Right atrium auricular region (tissue), 2 donors: ENCODE results near the gene GDPGP1. TPM values are rescaled to one million over a fixed set of nuclear protein-coding genes. Genes with fewer than 3 reads are reported as not detected.

Source experiments
- DNase-seq: peaks from one replicate; pipeline ENCODE4 v3.0.0-alpha.2; 2019; ENCODE audit warnings: low spot score
- H3K27ac ChIP-seq, 2 donors: fragments of 200-600 bp; sonication (generic); 1 replicate in 1 of 2; 2 replicates in 1 of 2; pipeline ENCODE4 v1.5.1; 2016 to 2019
- H3K27me3 ChIP-seq, 2 donors: fragments of 200-600 bp; sonication (generic); one replicate each; pipeline versions ENCODE4 v1.5.1 to v1.6.0; 2017 to 2019
- H3K36me3 ChIP-seq: fragments of 200-600 bp; sonication (generic); one replicate; pipeline ENCODE4 v1.5.1; 2016
- H3K4me1 ChIP-seq, 2 donors: fragments of 200-600 bp; sonication (generic); one replicate each; pipeline versions ENCODE4 v1.5.1 to v1.6.0; 2017 to 2019
- H3K4me3 ChIP-seq, 2 donors: fragments of 200-600 bp; sonication (generic); 1 replicate in 1 of 2; 2 replicates in 1 of 2; pipeline ENCODE4 v1.5.1; 2017 to 2019; ENCODE audit warnings: mild to moderate bottlenecking in 1 of 2, moderate library complexity in 1 of 2
- H3K9me3 ChIP-seq, 2 donors: fragments of 200-600 bp; sonication (generic); one replicate each; pipeline ENCODE4 v1.5.1; 2019
- total RNA-seq, 2 donors: library from RNA; depleted of rRNA; stranded (reverse); fragments of >200 nt; gene quantifications; one replicate each; pipeline ENCODE4 v1.1.0, GENCODE V29; 2016
- TF ChIP-seq, protein P1 (sequence below), 2 donors: fragments of 200-600 bp; sonication (generic); IDR thresholded peaks; one replicate each; pipeline ENCODE4 v1.5.1; 2019; ENCODE audit warnings: antibody characterized with exemption in 2 of 2

GDPGP1 gene
- total RNA-seq, 2 donors from 2014 or later = 8.6 to 16.1 TPM

DNA sequence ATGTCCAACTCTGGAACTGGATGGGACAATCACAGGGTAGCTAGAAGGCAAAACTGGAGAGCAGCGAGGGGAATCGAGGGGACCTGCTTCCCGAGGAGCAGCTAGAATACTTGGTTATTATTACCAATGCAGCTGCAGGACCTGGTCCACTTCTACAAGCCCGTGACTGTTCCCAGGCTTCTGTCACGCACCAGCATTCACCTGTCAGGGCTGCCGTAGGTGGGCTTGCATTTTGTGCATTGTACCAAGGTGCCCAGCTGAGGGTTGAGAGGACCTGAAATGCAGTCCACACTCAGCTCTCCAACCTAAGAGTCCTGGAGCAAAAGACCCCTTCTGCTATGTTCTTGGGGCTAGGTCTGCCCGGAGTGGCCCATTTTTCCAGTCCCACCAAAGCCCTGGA, 30.5 kb upstream of the GDPGP1 start:
- H3K27ac ChIP-seq = no peak overlapping the region
- no peak overlapping the region for H3K4me3 ChIP-seq
- DNase-seq = no peak
- no peaks in the 10 kb centered on the region for H3K9me3 ChIP-seq
- H3K4me1 ChIP-seq = peaks cover 0 to 68% of the 10 kb centered on the region in 2 donors
- TF ChIP-seq, protein P1, sequence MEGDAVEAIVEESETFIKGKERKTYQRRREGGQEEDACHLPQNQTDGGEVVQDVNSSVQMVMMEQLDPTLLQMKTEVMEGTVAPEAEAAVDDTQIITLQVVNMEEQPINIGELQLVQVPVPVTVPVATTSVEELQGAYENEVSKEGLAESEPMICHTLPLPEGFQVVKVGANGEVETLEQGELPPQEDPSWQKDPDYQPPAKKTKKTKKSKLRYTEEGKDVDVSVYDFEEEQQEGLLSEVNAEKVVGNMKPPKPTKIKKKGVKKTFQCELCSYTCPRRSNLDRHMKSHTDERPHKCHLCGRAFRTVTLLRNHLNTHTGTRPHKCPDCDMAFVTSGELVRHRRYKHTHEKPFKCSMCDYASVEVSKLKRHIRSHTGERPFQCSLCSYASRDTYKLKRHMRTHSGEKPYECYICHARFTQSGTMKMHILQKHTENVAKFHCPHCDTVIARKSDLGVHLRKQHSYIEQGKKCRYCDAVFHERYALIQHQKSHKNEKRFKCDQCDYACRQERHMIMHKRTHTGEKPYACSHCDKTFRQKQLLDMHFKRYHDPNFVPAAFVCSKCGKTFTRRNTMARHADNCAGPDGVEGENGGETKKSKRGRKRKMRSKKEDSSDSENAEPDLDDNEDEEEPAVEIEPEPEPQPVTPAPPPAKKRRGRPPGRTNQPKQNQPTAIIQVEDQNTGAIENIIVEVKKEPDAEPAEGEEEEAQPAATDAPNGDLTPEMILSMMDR (IDR thresholded peaks at IDR 0.05) = no peak
- no peaks in the 10 kb centered on the region for H3K36me3 ChIP-seq
- no peaks in the 10 kb centered on the region for H3K27me3 ChIP-seq

DNA sequence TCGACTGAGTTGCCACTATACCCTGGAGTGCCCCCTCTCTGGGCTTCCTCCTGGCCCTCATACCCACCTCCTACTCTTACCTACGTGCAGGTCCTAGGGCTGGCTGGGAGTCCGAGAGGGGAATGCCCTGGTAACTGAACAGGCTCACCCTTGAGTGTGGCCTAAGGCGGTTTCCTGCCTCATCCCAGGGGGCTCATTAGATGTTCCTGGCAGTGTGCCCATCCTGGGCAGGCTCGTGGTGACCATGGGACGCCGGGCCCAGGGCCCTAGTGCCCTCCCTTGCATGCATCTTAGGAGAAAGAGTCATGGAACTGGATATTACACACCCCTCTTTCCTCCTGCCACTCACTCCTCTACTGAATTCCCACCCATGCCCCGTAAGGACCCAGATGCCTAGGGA, 30.1 kb upstream of the GDPGP1 start:
- Histone ChIP-seq H3K27ac (no peak overlapping the region), H3K27me3 (no peaks in the 10 kb centered on the region), H3K36me3 (peaks cover 3% of the 10 kb centered on the region), H3K9me3 (no peaks in the 10 kb centered on the region), H3K4me3 (no peak overlapping the region), H3K4me1 (peaks cover 0 to 68% of the 10 kb centered on the region in 2 donors)
- DNase-seq = no peak
- TF ChIP-seq, protein P1 (IDR thresholded peaks at IDR 0.05) = no peak

DNA sequence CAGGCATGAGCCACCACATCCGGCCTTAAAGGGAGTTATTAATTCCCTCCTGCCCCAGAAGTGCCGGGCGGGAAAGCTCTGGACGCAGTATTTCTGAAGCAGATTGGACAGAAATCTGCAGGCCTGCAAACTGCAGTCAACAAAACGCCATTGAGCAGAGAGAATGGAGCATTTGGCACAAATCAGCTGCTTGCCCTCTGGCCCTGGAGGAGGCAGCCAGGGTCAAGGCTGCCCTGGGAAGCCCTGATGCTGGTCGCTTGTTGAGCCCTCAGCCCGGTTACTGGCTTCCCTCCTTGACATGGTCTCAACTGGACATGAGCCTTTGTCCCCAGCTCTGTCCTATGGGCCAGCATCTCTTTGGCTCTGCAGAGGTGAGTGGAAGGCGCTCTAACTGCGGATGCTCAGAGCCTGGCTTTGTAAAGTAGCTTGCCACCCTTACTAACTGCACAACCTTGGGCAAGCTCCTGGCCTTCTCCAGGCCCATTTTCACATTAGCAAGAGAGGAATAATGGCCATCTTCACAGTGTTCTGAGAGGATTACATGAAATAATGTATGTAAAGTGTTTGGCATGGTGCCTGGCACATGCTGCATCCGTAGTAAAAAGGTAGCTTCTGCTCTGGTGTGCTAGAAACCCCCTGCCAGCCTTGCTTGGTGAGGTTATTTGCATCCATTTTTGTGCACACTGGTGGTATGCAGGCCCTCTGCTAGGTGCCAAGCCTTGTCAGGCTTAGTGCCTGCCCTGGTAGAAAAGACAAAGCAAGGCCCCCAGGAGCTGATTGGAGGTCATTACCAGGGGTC, 28.8 kb upstream of the GDPGP1 start:
- Histone ChIP-seq H3K36me3 (peaks cover 10% of the 10 kb centered on the region), H3K27me3 (no peaks in the 10 kb centered on the region), H3K4me3 (no peak overlapping the region), H3K27ac (peak overlapping the region; percentile 60 to 65), H3K4me1 (peaks cover 0 to 74% of the 10 kb centered on the region in 2 donors), H3K9me3 (no peaks in the 10 kb centered on the region)
- no peak for DNase-seq
- TF ChIP-seq, protein P1 (IDR thresholded peaks at IDR 0.05) = no peak

DNA sequence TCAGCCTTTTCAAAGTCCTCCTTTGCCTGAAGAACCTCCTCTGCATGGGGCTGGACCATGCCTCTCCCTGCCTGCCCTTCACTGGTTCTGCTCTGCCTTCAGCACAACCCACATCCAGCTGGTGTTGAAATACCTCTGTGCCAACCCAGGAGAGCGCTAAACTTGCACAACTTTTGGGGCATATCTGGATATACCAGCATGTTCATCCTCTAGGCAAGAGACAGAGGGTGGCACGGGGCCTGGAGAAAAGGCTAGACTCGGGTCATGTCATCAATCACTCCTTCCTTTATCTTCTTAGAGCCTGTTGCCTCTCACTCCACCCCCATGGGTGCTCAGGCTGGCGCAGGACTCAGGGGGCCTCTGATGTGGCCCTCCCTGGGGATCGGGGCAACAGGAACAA, 28.1 kb upstream of the GDPGP1 start:
- TF ChIP-seq, protein P1 (IDR thresholded peaks at IDR 0.05) = no peak
- no peak for DNase-seq
- Histone ChIP-seq H3K36me3 (peaks cover 10% of the 10 kb centered on the region), H3K27me3 (no peaks in the 10 kb centered on the region), H3K9me3 (no peaks in the 10 kb centered on the region), H3K27ac (peak overlapping the region; percentile 60 to 65), H3K4me3 (no peak overlapping the region), H3K4me1 (peaks cover 0 to 75% of the 10 kb centered on the region in 2 donors)

DNA sequence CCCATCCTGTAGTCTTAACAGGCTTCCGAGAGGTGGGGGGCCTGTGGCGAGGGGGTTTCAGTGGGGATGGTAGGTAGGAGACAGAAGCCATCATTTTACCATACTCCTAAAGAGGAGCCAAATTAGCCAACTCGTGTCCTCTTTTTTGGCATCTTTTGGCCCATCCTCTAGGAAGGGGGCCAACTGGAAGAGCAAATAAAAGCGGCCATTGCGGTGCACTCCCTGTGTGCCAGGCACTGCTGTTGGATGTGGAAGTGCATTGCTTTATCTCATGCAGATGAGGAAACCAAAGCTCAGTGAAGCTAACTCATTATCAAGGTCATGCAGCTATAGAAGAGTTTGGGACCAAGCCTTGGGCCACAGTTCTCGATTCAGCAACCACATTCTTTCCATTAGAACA, 26.8 kb upstream of the GDPGP1 start:
- Histone ChIP-seq H3K27me3 (no peaks in the 10 kb centered on the region), H3K27ac (no peak overlapping the region), H3K4me1 (peaks cover 0 to 80% of the 10 kb centered on the region in 2 donors), H3K9me3 (no peaks in the 10 kb centered on the region), H3K36me3 (peaks cover 10% of the 10 kb centered on the region), H3K4me3 (no peak overlapping the region)
- TF ChIP-seq, protein P1 (IDR thresholded peaks at IDR 0.05) = no peak
- no peak for DNase-seq
